ENCODE data around the gene CTPS1. TPM values are rescaled to one million over a fixed set of nuclear protein-coding genes. Genes with fewer than 3 reads are reported as not detected.

CTPS1 gene
- total RNA-seq, 1 donor from 2014 or later: 43.0 TPM

- ATAC-seq (ENCODE audit: low read depth) (no peak), DNase-seq (no peak)
- H3K36me3 Mint-ChIP-seq (ENCODE audit: low read depth): peaks cover 47% of the 10 kb centered on the region
- TF ChIP-seq, protein P1, sequence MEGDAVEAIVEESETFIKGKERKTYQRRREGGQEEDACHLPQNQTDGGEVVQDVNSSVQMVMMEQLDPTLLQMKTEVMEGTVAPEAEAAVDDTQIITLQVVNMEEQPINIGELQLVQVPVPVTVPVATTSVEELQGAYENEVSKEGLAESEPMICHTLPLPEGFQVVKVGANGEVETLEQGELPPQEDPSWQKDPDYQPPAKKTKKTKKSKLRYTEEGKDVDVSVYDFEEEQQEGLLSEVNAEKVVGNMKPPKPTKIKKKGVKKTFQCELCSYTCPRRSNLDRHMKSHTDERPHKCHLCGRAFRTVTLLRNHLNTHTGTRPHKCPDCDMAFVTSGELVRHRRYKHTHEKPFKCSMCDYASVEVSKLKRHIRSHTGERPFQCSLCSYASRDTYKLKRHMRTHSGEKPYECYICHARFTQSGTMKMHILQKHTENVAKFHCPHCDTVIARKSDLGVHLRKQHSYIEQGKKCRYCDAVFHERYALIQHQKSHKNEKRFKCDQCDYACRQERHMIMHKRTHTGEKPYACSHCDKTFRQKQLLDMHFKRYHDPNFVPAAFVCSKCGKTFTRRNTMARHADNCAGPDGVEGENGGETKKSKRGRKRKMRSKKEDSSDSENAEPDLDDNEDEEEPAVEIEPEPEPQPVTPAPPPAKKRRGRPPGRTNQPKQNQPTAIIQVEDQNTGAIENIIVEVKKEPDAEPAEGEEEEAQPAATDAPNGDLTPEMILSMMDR (IDR thresholded peaks at IDR 0.05): no peak
- no peaks in the 10 kb centered on the region for H3K9me3 Mint-ChIP-seq
- intact Hi-C loops (cut with micrococcal nuclease): no loop called here
- no peak overlapping the region for H3K4me3 Mint-ChIP-seq
- ChIA-PET POLR2A (no interaction called here), CTCF (no interaction called here)
- peaks cover 19% of the 10 kb centered on the region for H3K4me1 Mint-ChIP-seq
- H3K27me3 Mint-ChIP-seq: no peaks in the 10 kb centered on the region
- H3K27ac Mint-ChIP-seq: no peak overlapping the region
These were observed 2.4 kb downstream of the CTPS1 start for GRCh38 chr1:40981691-40982448.

GRCh38 chr1:40982721-40983120, 3.2 kb downstream of the CTPS1 start:
- ATAC-seq (ENCODE audit: low read depth) (no peak), DNase-seq (no peak)
- H3K27me3 Mint-ChIP-seq: no peaks in the 10 kb centered on the region
- intact Hi-C loops (cut with micrococcal nuclease): no loop called here
- H3K27ac Mint-ChIP-seq: no peak overlapping the region
- peaks cover 19% of the 10 kb centered on the region for H3K4me1 Mint-ChIP-seq
- TF ChIP-seq, protein P1 (IDR thresholded peaks at IDR 0.05): no peak
- H3K9me3 Mint-ChIP-seq: no peaks in the 10 kb centered on the region
- ChIA-PET CTCF (no interaction called here), POLR2A (interaction anchor here (0.7 kb wide), 1 partner anchor 986 kb away, joined by 3 read pairs; no protein-coding TSS in a partner anchor)
- H3K36me3 Mint-ChIP-seq (ENCODE audit: low read depth): peaks cover 56% of the 10 kb centered on the region
- H3K4me3 Mint-ChIP-seq: no peak overlapping the region

- Mint-ChIP-seq H3K4me1 (peaks cover 19% of the 10 kb centered on the region), H3K9me3 (no peaks in the 10 kb centered on the region), H3K27ac (no peak overlapping the region), H3K4me3 (no peak overlapping the region), H3K27me3 (no peaks in the 10 kb centered on the region), H3K36me3 (ENCODE audit: low read depth) (peaks cover 61% of the 10 kb centered on the region)
- DNase-seq (no peak), ATAC-seq (ENCODE audit: low read depth) (no peak)
- CTCF ChIA-PET: no interaction called here
- intact Hi-C loops (cut with micrococcal nuclease): no loop called here
- TF ChIP-seq, protein P1 (IDR thresholded peaks at IDR 0.05): no peak
- POLR2A ChIA-PET: interaction anchor here (0.7 kb wide), 1 partner anchor 226 kb away, joined by 5 read pairs; no protein-coding TSS in a partner anchor
These were observed 3.8 kb downstream of the CTPS1 start for GRCh38 chr1:40983286-40983685.

GRCh38 chr1:40984066-40984465, 4.6 kb downstream of the CTPS1 start:
- CTCF ChIA-PET: no interaction called here
- no peak overlapping the region for H3K27ac Mint-ChIP-seq

DNA sequence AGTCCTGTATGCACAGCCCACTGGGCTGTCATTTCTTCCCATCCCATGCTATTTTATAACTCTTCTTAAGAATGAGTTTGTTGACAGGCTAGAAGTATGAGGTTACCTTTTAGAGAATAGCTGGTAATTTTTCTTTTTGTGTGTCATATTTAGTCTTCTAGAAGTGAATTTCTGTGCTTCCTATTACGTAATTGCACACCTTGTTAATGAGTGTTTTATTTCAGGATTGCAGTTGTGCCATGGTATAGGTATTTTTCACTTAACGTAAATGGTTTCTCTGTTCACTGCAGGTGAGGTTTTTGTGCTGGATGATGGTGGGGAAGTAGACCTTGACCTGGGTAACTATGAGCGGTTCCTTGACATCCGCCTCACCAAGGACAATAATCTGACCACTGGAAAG, 5.0 kb downstream of the CTPS1 start:
- no peaks in the 10 kb centered on the region for H3K9me3 Mint-ChIP-seq
- peaks cover 19% of the 10 kb centered on the region for H3K4me1 Mint-ChIP-seq
- DNase-seq (no peak), ATAC-seq (ENCODE audit: low read depth) (no peak)
- no peak overlapping the region for H3K4me3 Mint-ChIP-seq
- TF ChIP-seq, protein P1 (IDR thresholded peaks at IDR 0.05): no peak
- H3K27me3 Mint-ChIP-seq: no peaks in the 10 kb centered on the region
- H3K36me3 Mint-ChIP-seq (ENCODE audit: low read depth): peaks cover 74% of the 10 kb centered on the region
- ChIA-PET CTCF (no interaction called here), POLR2A (no interaction called here)
- intact Hi-C loops (cut with micrococcal nuclease): no loop called here
- H3K27ac Mint-ChIP-seq: no peak overlapping the region

More at GRCh38 chr1:40984066-40984465, 4.6 kb downstream of the CTPS1 start:
- no peak overlapping the region for H3K4me3 Mint-ChIP-seq
- ATAC-seq (ENCODE audit: low read depth) (no peak), DNase-seq (no peak)
- TF ChIP-seq, protein P1 (IDR thresholded peaks at IDR 0.05): no peak
- H3K27me3 Mint-ChIP-seq: no peaks in the 10 kb centered on the region
- POLR2A ChIA-PET: interaction anchor here (0.7 kb wide), 1 partner anchor 227 kb away, joined by 5 read pairs; no protein-coding TSS in a partner anchor
- H3K9me3 Mint-ChIP-seq: no peaks in the 10 kb centered on the region
- peaks cover 19% of the 10 kb centered on the region for H3K4me1 Mint-ChIP-seq
- intact Hi-C loops (cut with micrococcal nuclease): no loop called here
- peaks cover 69% of the 10 kb centered on the region for H3K36me3 Mint-ChIP-seq (ENCODE audit: low read depth)

All from activated B cell treated with CpG ODN at 0.5 μM for 24 hours (primary cell).